Measurements from ENCODE around the gene EXOC6. TPM values are rescaled to one million over a fixed set of nuclear protein-coding genes. Genes with fewer than 3 reads are reported as not detected.

Gene EXOC6
- total RNA-seq, 1 donor from 2014 or later = 12.2 TPM

GRCh38 chr10:92846344-92846743, 2.0 kb upstream of the EXOC6 start:
- TF ChIP-seq CTCF (IDR thresholded peaks at IDR 0.05) = no peak
- no peaks in the 10 kb centered on the region for H3K27me3 ChIP-seq
- no peaks in the 10 kb centered on the region for H3K9me3 ChIP-seq
- no peaks in the 10 kb centered on the region for H3K36me3 ChIP-seq
- intact Hi-C loops (cut with DNase I) = loop anchor here (5.0 kb wide), 1 partner anchor 149 kb away; no protein-coding TSS in a partner anchor
- no peak overlapping the region for H3K27ac ChIP-seq
- no peak overlapping the region for H3K4me3 ChIP-seq
- DNase-seq (ENCODE audit: low spot score in 2 of 2) = no peak
- peaks cover 0 to 6% of the 10 kb centered on the region in 2 donors for H3K4me1 ChIP-seq

- no peak for TF ChIP-seq CTCF (IDR thresholded peaks at IDR 0.05)
- peaks cover 0 to 6% of the 10 kb centered on the region in 2 donors for H3K4me1 ChIP-seq
- no peak overlapping the region for H3K4me3 ChIP-seq
- no peak overlapping the region for H3K27ac ChIP-seq
- intact Hi-C loops (cut with DNase I) = loop anchor here (5.0 kb wide), 1 partner anchor 150 kb away; no protein-coding TSS in a partner anchor
- no peaks in the 10 kb centered on the region for H3K27me3 ChIP-seq
- H3K36me3 ChIP-seq = no peaks in the 10 kb centered on the region
- DNase-seq (ENCODE audit: low spot score in 2 of 2) = no peak
- H3K9me3 ChIP-seq = no peaks in the 10 kb centered on the region
These were observed 1.5 kb upstream of the EXOC6 start for GRCh38 chr10:92846854-92847201.

- H3K27ac ChIP-seq = no peak overlapping the region
- H3K9me3 ChIP-seq = no peaks in the 10 kb centered on the region
- intact Hi-C loops (cut with DNase I) = loop anchor here (5.0 kb wide), 1 partner anchor 150 kb away; no protein-coding TSS in a partner anchor
- H3K27me3 ChIP-seq = no peaks in the 10 kb centered on the region
- H3K36me3 ChIP-seq = no peaks in the 10 kb centered on the region
- TF ChIP-seq CTCF (IDR thresholded peaks at IDR 0.05) = no peak
- peaks cover 0 to 6% of the 10 kb centered on the region in 2 donors for H3K4me1 ChIP-seq
- peak overlapping the region in 1 of 2 donors; percentile 94 for H3K4me3 ChIP-seq
- no peak for DNase-seq (ENCODE audit: low spot score in 2 of 2)
These were observed 987 bp upstream of the EXOC6 start for GRCh38 chr10:92847202-92847864.

GRCh38 chr10:92848037-92848440, 281 bp upstream of the EXOC6 start:
- Histone ChIP-seq H3K9me3 (no peaks in the 10 kb centered on the region), H3K27me3 (no peaks in the 10 kb centered on the region), H3K36me3 (no peaks in the 10 kb centered on the region), H3K4me3 (peak overlapping the region; percentile 93 to 94), H3K27ac (peak overlapping the region in 1 of 2 donors; percentile 45), H3K4me1 (peaks cover 0 to 6% of the 10 kb centered on the region in 2 donors)
- intact Hi-C loops (cut with DNase I) = loop anchor here (1.0 to 5.0 kb wide), 2 partner anchors 91 to 151 kb away; no protein-coding TSS in a partner anchor
- peak in 1 of 2 donors; percentile 85 for DNase-seq (ENCODE audit: low spot score in 2 of 2)
- no peak for TF ChIP-seq CTCF (IDR thresholded peaks at IDR 0.05)

- no peaks in the 10 kb centered on the region for H3K9me3 ChIP-seq
- no peaks in the 10 kb centered on the region for H3K36me3 ChIP-seq
- TF ChIP-seq CTCF (IDR thresholded peaks at IDR 0.05) = no peak
- H3K27me3 ChIP-seq = no peaks in the 10 kb centered on the region
- peaks cover 0 to 6% of the 10 kb centered on the region in 2 donors for H3K4me1 ChIP-seq
- H3K4me3 ChIP-seq = peak overlapping the region; percentile 93 to 94
- H3K27ac ChIP-seq = peak overlapping the region in 1 of 2 donors; percentile 85
- intact Hi-C loops (cut with DNase I) = loop anchor here (5.0 kb wide), 1 partner anchor 152 kb away; no protein-coding TSS in a partner anchor
- DNase-seq (ENCODE audit: low spot score in 2 of 2) = no peak
These were observed 860 bp downstream of the EXOC6 start for GRCh38 chr10:92849234-92849525.
